GM21528 (cell line): ENCODE results near the gene SPDYE8.
A peak's percentile ranks its signal among the peaks of the same experiment; 100 is the strongest.
"Not testable (repeated sequence)": the region's sequence is repeated elsewhere in the genome, so short reads cannot be mapped to it uniquely, and the experiment has no call there.

ENCODE experiments used
- ATAC-seq: cut with Tn5 transposase; IDR thresholded peaks from one replicate; pipeline ENCODE4 v1.9.1; 2021; ENCODE audit warnings: mild to moderate bottlenecking, moderate library complexity; ENCODE audit not compliant: unreplicated experiment, low FRiP score

Gene SPDYE8

GRCh38 chr7:73029666-73030065 lies at the start of gene SPDYE8:
SPDYE8 (minus strand) TSS chr7:73029766; CDS start chr7:73027966, 1,800 bp downstream.
- not testable (repeated sequence) for ATAC-seq

- not testable (repeated sequence) for ATAC-seq
These were observed 28.2 kb upstream of the SPDYE8 start, which contains the start of gene SPDYE11 for GRCh38 chr7:73057811-73058210. SPDYE11 (minus strand) TSS chr7:73057911; CDS start chr7:73056111, 1,800 bp downstream.

- ATAC-seq: not testable (repeated sequence)
These were observed 23.1 kb downstream of the SPDYE8 start for GRCh38 chr7:73006491-73006890.

GRCh38 chr7:73005693-73006447 lies 23.7 kb downstream of the SPDYE8 start:
- ATAC-seq: peak; percentile 88

- peak; percentile 88 for ATAC-seq
These were observed 24.2 kb downstream of the SPDYE8 start for GRCh38 chr7:73005356-73005692.

- not testable (repeated sequence) for ATAC-seq
These were observed 31.6 kb downstream of the SPDYE8 start for GRCh38 chr7:72997887-72998468.

- not testable (repeated sequence) for ATAC-seq
These were observed 32.1 kb downstream of the SPDYE8 start for GRCh38 chr7:72997447-72997846.

- ATAC-seq: not testable (repeated sequence)
These were observed 34.1 kb downstream of the SPDYE8 start for GRCh38 chr7:72995484-72995883.

- not testable (repeated sequence) for ATAC-seq
These were observed 39.2 kb downstream of the SPDYE8 start for GRCh38 chr7:72990146-72990913.

- ATAC-seq: not testable (repeated sequence)
These were observed 47.5 kb downstream of the SPDYE8 start for GRCh38 chr7:72982084-72982483.

- ATAC-seq: not testable (repeated sequence)
These were observed 49.2 kb downstream of the SPDYE8 start for GRCh38 chr7:72980382-72980781.

GRCh38 chr7:72976434-72976833 lies 53.1 kb downstream of the SPDYE8 start:
- ATAC-seq: not testable (repeated sequence)

- ATAC-seq: not testable (repeated sequence)
These were observed 53.8 kb downstream of the SPDYE8 start for GRCh38 chr7:72975656-72976286.

- not testable (repeated sequence) for ATAC-seq
These were observed 54.8 kb downstream of the SPDYE8 start for GRCh38 chr7:72974781-72975180.

- ATAC-seq: not testable (repeated sequence)
These were observed 58.1 kb downstream of the SPDYE8 start for GRCh38 chr7:72971505-72971904.
